Endothelial cell (in vitro differentiated cells): ENCODE data around the gene COPB2. TPM values are rescaled to one million over a fixed set of nuclear protein-coding genes. Genes with fewer than 3 reads are reported as not detected.

ENCODE experiments used
- DNase-seq: peaks from one replicate; pipeline ENCODE4 v3.0.0; 2021; ENCODE audit warnings: low spot score
- H3K27ac Mint-ChIP-seq: one replicate; pipeline ENCODE4 v1.8.0; 2021; ENCODE audit warnings: mixed read lengths, inconsistent platforms; ENCODE audit not compliant: unreplicated experiment
- H3K27me3 Mint-ChIP-seq: one replicate; pipeline ENCODE4 v1.8.0; 2021; ENCODE audit warnings: mild to moderate bottlenecking, moderate library complexity, mixed read lengths, inconsistent platforms; ENCODE audit not compliant: unreplicated experiment
- H3K36me3 Mint-ChIP-seq: one replicate; pipeline ENCODE4 v1.8.0; 2021; ENCODE audit warnings: mild to moderate bottlenecking, low read depth, mixed read lengths, inconsistent platforms; ENCODE audit not compliant: unreplicated experiment
- H3K4me1 Mint-ChIP-seq: one replicate; pipeline ENCODE4 v1.8.0; 2021; ENCODE audit warnings: mild to moderate bottlenecking, mixed read lengths, inconsistent platforms; ENCODE audit not compliant: unreplicated experiment
- H3K4me3 Mint-ChIP-seq: one replicate; pipeline ENCODE4 v1.8.0; 2021; ENCODE audit warnings: mild to moderate bottlenecking, mixed read lengths, inconsistent platforms; ENCODE audit not compliant: unreplicated experiment
- H3K9me3 Mint-ChIP-seq: one replicate; pipeline ENCODE4 v1.8.0; 2021; ENCODE audit warnings: mixed read lengths, inconsistent platforms; ENCODE audit not compliant: unreplicated experiment
- CTCF ChIP-seq: fragments of 200-600 bp; sonication (generic); IDR thresholded peaks from one replicate; pipeline ENCODE4 v1.5.0; 2021; ENCODE audit warnings: antibody characterized with exemption; ENCODE audit not compliant: unreplicated experiment
- total RNA-seq: library from RNA; stranded (reverse); fragmentation: NEBNext Ultra II Directional; extraction: Animal tissue kit (Norgen Biotek cat#: 25700); gene quantifications from one replicate; pipeline ENCODE4 v1.2.1, GENCODE V29; 2021; ENCODE audit not compliant: unreplicated experiment

COPB2 gene
- total RNA-seq, 1 donor from 2014 or later: 140 TPM

GRCh38 chr3:139307601-139308555 lies 81.6 kb downstream of the COPB2 start:
- no peak for DNase-seq
- Mint-ChIP-seq H3K4me1 (peaks cover 6% of the 10 kb centered on the region), H3K27ac (no peak overlapping the region), H3K36me3 (no peaks in the 10 kb centered on the region), H3K9me3 (no peaks in the 10 kb centered on the region), H3K4me3 (no peak overlapping the region), H3K27me3 (peaks cover 8% of the 10 kb centered on the region)
- TF ChIP-seq CTCF: no peak

Other genes with a start within 250 kb of the COPB2 start
- gene MRPS22, start 45.6 kb downstream of the COPB2 start, total RNA-seq: 38.1 TPM
- gene RBP2, start 86.9 kb upstream of the COPB2 start, total RNA-seq: not detected
- 191 TPM for gene RBP1, start 150.1 kb upstream of the COPB2 start, total RNA-seq